HCEC 1CT (cell line): ENCODE data around the gene LGALS14.
"Not testable (repeated sequence)": the region's sequence is repeated elsewhere in the genome, so short reads cannot be mapped to it uniquely, and the experiment has no call there.

Source experiments
- DNase-seq: peaks from one replicate; pipeline ENCODE4 v3.0.0-alpha.2; 2017

The LGALS14 gene, protein sequence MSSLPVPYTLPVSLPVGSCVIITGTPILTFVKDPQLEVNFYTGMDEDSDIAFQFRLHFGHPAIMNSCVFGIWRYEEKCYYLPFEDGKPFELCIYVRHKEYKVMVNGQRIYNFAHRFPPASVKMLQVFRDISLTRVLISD

DNA sequence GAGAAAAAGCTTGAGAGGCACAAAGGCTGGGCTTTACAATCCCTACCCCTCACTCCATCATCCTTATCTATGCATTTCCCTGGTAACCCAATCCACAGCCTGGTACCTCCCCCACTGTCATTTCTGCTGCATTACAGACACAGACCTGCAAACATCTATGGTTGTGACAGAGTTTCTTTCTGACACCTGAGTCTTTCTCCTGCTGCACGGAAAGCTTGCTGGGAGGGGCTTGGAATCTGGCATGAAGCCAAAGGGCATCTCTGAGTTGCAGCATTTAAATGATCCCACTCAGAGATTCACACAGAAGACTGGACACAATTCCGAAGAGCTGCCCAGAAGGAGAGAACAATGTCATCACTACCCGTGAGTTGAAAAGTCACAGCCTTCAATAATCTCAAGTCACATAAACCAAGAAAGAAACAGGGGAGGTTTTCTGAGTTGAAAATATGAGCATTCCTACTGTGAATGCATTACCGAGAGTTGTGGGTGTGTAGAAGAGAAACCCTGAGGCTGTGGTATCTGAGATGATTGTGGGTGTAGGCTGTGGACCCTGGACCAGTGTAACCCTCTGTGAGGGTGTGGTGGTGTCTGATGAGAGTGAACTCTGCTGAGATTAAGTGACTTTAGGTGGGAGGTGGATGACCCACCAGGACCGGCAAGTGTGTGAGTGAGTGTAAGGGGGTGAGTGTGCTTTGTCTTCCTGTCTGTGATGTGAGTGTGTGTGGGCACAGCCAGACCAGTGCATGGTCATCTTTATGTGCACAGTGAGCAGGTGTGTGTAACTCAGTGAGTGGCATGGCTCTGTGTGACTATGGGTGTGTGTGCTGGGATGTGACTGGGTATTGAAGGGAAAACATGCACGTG is at the start of gene LGALS14:
TSS of gene LGALS14 (plus strand) at position 301 of the 864 bp plus-strand sequence. CDS start at position 349, 48 bp downstream.
- no peak for DNase-seq

DNA sequence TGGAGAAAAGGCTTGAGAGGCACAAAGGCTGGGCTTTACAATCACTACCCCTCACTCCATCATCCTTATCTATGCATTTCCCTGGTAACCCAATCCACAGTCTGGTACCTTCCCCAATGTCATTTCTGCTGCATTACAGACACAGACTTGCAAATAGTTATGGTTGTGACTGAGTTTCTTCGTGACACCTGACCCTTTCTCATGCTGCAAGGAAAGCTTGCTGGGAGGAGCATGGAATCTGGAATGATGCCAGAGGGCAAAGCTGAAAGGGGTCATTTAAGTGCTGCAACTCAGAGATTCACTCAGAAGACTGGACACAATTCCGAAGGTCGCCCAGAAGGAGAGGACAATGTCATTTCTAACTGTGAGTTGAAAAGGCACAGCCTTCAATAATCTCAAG is 48.7 kb upstream of the LGALS14 start, which contains the start of gene LGALS16:
TSS of gene LGALS16 (plus strand) at position 301 of the 400 bp plus-strand sequence. CDS start at position 350, 49 bp downstream.
- DNase-seq, result no peak

DNA sequence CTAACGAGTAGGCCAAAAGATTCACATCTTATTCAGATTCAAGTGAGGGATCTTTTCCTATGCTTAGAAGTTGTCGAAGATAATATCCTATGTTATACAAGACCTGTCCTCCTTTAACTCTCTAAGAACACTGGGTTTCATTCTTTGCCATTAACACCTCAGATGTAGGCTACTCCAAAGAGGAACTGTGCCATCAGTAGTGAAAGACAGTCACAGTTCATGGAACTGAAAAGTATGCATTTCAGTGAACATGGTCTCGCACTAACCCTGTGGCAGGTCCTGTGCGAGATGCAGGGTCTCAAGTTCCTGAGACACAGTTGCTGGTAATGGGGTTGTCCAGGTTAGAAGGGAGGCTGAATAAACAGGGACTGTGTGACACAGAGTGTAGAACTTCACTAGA is 44.5 kb upstream of the LGALS14 start:
- no peak for DNase-seq

DNA sequence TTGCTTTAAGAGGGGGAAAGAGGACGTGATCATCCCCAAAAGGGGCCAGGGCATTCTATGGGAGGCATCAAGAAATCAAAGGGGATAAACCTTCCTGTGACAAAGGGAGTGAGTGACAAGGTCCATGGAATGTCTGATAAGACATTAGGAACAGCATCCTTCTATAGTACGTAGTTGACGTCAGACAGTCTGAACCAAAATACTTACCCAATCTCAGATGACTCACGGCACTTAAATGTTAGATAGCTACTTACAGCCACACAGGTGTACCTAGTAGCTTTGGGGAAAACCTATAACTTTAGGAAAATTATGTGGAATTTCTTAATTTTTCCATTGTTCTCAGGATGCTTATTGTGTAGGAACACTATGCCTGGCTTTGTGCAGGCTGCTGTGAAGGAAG is 43.6 kb upstream of the LGALS14 start:
- DNase-seq, result no peak

DNA sequence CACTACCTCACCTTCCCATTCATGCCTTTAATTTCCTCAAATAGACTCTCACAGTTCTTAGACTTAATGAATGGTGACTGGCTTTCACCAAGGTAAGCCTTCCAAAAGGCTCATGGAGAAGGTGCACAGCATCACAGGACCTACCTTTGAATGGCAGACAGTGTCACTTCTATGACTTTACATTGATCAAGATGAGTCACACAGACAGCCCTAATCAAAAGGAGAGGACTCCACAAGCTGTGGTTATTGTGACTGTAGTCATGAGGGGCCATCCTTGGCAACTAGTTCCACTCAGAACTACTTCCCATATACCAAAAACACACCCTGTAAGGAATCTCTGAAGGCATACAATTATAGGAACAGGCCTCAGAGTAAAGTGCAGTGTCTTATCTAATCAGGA is 42.7 kb upstream of the LGALS14 start:
- no peak for DNase-seq

DNA sequence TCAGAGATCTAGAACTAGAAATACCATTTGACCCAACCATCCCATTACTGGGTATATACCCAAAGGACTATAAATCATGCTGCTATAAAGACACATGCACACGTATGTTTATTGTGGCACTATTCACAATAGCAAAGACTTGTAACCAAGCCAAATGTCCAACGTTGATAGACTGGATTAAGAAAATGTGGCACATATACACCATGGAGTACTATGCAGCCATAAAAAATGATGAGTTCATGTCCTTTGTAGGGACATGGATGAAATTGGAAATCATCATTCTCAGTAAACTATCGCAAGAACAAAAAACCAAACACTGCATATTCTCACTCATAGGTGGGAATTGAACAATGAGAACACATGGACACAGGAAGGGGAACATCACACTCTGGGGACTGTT is 34.4 kb upstream of the LGALS14 start:
- DNase-seq, result not testable (repeated sequence)

DNA sequence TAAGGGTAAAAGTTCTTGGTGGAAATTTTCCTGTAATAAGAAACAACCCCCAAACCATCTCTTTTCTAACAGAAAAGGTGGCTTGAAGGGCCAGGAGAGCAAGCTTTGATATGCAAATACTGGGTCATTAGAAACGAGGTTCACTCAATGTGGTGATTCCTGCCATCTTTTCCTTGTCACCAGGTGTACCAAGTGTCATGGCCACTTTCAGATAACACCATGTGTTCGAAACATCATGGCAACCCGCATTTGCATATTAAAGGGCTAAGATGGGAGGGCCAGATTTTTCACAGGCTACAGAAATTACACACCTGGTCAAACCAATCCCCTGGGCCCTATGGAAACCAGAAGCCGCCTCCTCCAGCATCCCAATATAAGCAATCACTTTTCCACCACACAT is 33.3 kb upstream of the LGALS14 start:
- DNase-seq, result no peak

DNA sequence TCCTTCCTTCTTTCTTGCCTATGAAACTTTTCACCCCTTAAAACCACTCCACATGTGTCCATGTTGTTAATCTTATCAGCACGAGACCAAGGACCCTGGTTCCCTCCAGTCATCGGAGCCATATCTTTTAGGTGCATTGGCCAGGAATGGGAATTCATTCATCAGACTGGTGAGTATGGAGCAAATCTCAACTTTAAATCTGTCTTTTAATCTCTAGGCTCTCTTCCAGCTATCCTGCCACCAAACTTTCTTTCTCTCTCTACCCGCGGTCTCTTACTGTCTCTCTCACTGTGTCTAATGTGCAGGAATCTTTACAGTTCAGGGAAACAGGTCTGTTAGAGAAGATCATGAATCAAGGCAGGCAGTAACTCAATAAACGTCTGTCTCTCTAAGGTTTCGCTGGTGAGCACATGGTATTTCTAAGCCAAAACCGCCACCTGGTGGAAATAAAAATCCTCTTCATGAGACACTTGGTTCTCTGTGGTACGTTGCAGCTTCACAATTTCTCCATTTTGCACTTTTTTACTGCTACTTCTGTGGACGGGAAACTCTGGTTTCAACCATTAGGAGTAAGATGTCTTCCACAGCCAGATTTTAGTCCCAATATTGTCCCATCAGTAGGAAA is 32.4 kb upstream of the LGALS14 start:
- DNase-seq, result peak; percentile 20

DNA sequence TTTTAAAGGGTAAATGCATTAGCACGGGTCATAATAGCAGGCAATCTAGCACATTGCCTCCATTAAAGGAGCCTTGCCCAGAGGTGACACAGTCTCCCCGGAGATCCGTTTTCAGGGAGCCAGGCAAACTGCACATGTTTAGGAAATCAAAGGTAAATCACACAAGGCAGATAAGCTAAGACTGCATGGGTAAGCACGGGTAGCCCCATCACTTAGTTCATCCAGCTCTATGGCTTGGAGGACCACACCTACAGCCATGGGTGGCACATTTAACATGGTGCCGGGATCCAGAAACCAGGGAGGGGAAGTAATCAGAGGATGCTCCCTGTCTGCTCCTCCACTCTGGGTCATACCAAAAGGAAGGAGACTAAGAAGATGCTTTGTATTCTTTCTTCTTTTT is 31.8 kb upstream of the LGALS14 start:
- no peak for DNase-seq

DNA sequence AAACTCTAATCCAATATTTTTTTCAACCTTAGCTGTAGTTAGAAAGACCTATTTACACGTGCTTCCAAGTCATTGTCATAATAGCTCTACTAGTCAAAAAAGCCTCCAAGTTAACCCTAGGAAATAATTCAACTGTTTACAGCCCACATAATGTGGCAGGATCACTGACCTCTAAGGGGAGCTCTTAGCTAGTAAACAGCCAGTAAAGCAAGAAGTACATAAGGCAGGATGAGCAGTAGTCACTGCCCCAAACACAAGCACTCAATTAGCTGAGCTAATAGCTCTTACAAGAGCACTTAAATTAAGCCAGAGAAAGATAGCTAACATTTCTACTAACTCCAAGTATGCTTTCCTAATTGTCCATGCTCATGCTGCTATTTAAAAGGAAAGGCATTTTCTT is 30.4 kb upstream of the LGALS14 start:
- DNase-seq, result peak; percentile 2

DNA sequence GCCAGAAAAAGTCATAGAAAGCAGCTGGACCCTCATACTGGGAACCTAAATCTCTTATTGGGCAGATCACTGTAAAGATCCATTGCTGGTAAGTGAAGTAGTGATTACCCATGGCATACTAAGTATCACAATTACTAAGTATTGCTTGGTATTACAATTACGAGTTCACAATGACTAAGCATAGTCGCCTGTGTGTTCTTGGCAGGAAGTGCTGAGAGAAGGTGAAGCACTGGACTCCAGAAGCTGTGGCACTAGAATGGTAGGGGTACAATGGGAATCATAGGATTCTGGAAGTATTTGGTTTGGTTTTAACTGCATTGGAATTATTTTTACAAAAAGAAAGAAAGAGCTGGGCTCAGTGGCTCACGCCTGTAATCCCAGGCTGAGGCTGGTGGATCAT is 28.3 kb upstream of the LGALS14 start:
- no peak for DNase-seq

DNA sequence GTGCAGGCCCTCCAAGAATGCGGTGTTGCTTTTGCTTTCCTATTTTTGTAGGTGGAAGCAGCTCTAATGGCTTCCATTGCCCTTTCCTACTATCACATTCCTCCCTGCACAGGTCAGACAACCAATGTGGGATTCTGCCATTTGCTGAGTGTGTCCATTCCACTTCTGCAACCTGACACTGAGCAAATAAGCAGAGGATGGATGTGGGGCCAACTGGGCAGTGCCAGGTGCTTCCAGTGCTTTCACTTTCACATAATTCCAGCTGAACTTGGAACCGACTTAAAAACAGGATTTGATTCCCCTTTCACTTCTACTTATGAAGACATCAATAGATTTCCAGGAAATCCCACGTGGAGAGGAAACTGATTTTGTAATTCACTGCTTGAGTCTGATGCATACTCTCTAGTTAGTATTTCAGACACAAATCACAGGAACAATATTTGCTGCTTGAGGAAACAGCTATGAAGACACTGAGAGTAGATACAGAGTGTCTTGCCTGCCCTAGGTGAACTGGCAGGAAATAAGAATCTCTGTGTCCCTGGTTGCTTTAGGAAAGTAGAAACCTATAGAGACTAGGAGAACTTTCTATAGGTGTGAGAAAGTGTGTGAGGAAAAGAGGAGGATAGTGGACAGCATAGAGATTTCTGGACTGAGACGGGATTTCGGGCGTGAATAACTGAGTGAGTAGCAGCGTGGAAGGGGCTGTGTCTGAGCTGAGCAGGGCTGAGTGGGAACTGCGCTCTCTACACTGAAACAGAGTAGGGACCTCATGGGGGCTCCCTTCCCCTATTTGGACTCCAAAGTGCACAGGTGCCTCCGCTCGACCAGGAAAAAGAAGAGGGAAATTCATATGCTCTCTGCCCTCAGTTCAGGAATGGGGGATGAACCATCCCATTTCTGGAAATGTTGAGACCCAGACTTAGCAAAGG is 26.1 kb upstream of the LGALS14 start:
- DNase-seq, result no peak

DNA sequence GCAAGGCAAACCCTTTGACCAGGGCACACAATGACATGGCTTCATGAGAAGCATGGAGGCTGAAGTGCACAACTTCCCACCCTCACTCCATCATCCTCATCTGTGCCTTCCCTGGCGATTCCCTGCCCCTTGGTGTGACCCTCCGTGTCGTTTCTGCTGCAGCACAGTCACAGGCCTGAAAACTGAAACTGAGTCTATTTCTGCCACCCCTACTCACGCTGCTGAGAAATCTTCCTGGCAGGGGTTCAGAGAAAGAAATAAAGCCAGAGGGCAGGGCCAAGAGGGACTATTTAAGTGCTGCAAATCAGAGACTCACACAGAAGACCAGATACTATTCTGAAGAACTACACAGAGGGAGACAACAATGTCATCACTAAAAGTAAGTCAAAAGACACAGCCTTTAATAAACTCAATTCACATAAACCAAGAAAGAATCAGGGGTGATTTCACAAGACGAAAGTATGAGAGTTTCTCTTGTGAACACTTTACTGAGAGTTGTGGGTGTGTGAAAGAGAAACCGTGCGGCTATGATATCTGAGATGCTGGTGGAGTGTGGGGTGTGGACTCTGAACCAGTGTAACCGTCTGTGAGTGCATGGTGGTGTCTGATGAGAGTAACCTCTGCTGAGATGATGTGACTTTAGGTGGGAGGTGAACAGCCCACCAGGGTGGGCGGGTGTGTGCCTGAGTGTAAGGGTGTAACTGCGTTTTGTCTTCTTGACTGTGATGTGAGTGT is 25.1 kb upstream of the LGALS14 start:
- no peak for DNase-seq

DNA sequence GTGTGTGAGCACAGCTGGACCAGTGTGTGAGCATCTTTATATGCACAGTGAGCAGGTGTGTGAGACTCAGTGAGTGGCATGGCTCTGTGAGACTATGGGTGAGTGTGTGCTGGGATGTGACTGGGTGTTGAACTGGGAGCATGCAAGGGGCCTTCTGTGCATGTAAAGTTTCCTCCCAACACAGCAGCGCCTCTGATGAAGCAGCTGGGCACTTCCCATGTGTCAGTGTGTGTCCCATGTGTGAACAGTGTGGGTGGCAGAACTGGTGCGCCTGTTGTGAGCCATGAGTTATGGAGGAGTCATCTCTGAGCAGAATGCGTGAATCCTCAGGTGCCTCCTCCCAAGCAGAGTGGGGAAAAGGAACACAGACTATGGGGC is 24.5 kb upstream of the LGALS14 start:
- DNase-seq, result no peak

DNA sequence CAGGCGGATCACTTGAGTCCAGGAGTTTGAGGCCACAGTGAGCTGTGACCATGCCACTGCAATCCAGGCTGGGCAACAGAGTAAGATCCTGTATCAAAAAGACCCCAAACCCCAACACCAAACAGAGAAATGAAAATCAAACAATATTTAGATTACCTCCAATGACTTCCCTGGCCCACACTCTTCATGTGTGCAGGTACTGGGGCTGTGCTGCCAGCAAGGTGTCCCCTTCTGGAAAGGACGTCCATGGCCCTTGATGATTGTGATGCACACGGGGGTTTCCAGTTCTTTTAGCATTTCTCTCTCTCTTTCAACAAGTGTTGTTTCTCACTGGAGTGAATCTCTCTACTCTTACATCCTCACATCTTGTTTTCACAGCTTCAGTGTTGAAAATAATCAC is 23.7 kb upstream of the LGALS14 start:
- no peak for DNase-seq

DNA sequence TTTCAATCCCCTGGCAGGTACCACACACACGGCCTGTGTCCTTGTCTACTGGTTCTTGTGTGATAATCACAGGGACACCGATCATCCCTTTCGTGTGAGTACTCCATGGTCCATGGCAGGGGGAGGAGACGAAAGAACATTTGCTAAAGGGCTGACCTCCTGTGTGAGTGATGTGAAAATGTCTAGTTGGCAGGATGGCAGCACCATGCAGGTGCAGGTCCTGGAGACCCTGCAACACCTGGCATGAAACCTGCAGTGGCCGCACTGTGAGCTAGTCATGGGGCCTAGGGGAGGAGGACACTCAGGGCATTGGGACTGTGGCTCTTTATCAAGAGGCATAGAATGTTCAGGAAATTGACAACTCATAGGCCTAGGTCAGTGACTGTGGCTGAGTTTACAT is 22.9 kb upstream of the LGALS14 start:
- no peak for DNase-seq

DNA sequence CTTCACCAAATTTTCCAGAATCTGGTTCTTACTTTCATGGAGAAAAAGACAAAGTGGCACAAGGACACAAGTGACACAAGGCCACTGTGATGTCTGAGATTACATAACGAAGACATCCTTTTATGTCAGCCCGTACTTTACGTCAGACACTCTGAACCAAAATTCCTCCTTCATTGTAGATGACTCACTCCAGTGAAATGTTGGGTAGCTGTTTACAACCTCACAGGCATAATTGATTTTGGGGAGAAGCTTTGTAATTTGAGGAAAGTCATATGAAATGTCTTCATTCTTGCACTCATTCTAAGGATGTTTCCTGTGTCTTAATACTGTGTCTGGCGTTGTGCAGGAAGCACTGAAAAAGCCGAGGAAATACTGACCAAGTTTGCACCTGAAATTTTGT is 20.0 kb upstream of the LGALS14 start:
- DNase-seq, result peak; percentile 3

DNA sequence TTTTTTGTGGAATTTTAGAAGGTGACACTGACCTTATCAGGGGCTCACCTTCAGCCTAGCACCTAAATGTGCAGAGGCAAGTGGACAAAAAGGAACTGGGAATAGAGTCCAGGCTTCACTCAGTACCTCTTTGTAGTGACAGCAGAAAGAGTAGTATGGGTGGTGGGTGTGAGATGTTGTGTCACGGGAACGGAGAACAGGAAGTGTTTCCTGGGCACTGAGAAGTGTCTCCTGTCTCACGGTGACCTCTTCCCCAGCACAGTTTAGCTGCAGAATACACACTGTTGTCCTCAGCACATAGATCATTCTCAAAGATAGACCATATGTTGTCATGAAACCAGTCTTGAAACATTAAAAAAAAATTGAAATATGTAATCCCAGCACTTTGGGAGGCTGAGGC is 17.5 kb upstream of the LGALS14 start:
- DNase-seq, result no peak

DNA sequence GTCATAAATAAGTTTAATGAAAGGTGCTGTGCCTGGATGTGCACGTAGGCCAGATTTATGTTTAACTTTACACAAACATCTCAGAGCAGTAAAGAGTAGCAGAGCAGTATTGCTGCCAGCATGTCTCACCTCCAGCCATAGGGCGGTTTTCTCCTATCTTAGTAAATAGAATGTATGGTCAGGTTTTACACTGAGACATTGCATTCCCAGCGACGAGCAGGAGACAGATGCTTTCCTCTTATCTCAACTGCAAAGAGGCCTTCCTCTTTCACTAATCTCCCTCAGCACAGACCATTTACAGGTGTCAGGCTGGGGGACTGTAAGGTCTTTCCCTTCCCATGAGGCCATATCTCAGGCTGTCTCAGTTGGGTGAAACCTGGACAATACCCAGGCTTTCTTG is 15.6 kb upstream of the LGALS14 start:
- not testable (repeated sequence) for DNase-seq

DNA sequence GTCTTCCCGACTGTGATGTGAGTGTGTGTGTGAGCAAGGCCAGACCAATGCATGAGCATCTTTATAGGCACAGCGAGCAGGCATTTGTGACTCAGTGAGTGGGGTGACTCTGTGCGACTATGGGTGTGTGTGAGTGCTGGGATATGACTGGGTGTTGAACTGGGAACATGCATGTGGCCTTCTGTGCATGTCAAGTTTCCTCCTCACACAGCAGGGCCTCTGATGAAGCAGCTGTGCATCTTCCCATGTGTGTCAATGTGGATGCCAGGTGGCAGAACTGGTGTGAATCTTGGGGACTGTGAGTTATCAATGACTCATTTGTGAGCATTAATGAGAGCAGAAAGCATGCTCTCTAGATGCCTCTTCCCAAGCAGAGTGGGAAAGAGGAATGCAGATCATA is 12.1 kb upstream of the LGALS14 start:
- DNase-seq, result peak; percentile 11

DNA sequence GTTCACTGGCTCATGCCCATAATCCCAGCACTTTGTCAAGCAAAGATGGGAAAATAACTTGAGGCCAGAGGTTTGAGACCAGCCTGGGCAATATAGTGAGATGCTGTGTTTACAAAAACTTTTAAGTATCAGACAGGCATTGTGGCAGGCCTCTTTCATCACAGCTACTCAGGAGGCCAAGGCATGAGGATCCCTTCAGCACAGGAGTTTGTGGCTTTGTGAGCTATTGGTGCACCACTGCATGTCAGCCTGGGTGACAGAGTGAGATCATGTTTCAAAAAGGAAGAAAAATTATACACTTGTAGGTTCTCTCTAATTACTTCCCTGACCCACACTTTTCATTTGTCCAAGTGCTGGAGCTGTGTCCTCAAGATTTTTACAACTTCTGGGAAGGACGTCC is 11.5 kb upstream of the LGALS14 start:
- no peak for DNase-seq

DNA sequence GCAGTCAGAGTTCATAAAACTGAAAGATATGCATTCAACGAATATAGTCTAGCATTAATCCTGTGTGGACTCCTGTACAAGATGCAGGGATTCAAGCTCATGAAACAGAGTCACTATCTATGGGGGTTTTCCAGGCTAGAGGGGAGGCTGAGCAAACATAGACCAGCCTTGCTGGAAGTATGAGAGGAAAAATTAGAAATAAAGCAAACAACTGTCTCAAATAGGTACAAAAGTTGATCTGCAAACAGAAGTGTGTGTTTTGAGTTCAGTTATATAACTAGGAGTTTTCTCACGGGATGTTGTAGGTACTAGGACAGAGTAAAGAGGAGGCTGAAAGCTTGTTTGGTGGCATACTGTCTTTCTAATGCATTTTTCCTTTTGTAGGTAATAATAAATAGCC is 8.5 kb upstream of the LGALS14 start:
- no peak for DNase-seq
